ENCODE results near the gene UBE2Q2.
"Not testable (repeated sequence)": the region's sequence is repeated elsewhere in the genome, so short reads cannot be mapped to it uniquely, and the experiment has no call there.

Gene UBE2Q2

GRCh38 chr15:75827691-75828090, 15.6 kb upstream of the UBE2Q2 start:
- no peak for FAIRE-seq

GRCh38 chr15:75828429-75828828, 14.8 kb upstream of the UBE2Q2 start:
- FAIRE-seq, result no peak

GRCh38 chr15:75830910-75831805, 12.1 kb upstream of the UBE2Q2 start:
- no peak for FAIRE-seq

- FAIRE-seq, result no peak
Observed at GRCh38 chr15:75831806-75832102, 11.5 kb upstream of the UBE2Q2 start.

- FAIRE-seq, result no peak
Observed at GRCh38 chr15:75832114-75832513, 11.1 kb upstream of the UBE2Q2 start.

GRCh38 chr15:75834021-75834420, 9.2 kb upstream of the UBE2Q2 start:
- no peak for FAIRE-seq

GRCh38 chr15:75835990-75836958, 7.0 kb upstream of the UBE2Q2 start:
- FAIRE-seq, result no peak

GRCh38 chr15:75836959-75837334, 6.3 kb upstream of the UBE2Q2 start:
- FAIRE-seq, result no peak

- no peak for FAIRE-seq
Observed at GRCh38 chr15:75840659-75841058, 2.6 kb upstream of the UBE2Q2 start.

- no peak for FAIRE-seq
Observed at GRCh38 chr15:75841626-75842025, 1.6 kb upstream of the UBE2Q2 start.

- FAIRE-seq, result no peak
Observed at GRCh38 chr15:75843678-75844581, 683 bp downstream of the UBE2Q2 start.

- no peak for FAIRE-seq
Observed at GRCh38 chr15:75844629-75845335, 1.5 kb downstream of the UBE2Q2 start.

- no peak for FAIRE-seq
Observed at GRCh38 chr15:75849167-75849566, 5.9 kb downstream of the UBE2Q2 start.

GRCh38 chr15:75850708-75851107, 7.5 kb downstream of the UBE2Q2 start:
- FAIRE-seq, result no peak

GRCh38 chr15:75851566-75851965, 8.3 kb downstream of the UBE2Q2 start:
- FAIRE-seq, result not testable (repeated sequence)

GRCh38 chr15:75857886-75858285, 14.6 kb downstream of the UBE2Q2 start:
- no peak for FAIRE-seq

GRCh38 chr15:75861750-75862402, 18.6 kb downstream of the UBE2Q2 start:
- no peak for FAIRE-seq

- no peak for FAIRE-seq
Observed at GRCh38 chr15:75862796-75863195, 19.5 kb downstream of the UBE2Q2 start.

- no peak for FAIRE-seq
Observed at GRCh38 chr15:75864213-75865059, 21.2 kb downstream of the UBE2Q2 start.

- not testable (repeated sequence) for FAIRE-seq
Observed at GRCh38 chr15:75866045-75866444, 22.8 kb downstream of the UBE2Q2 start.

All from endometrium (tissue), 2 donors.